ENCODE measurements around the gene TULP4.
"Not testable (repeated sequence)": the region's sequence is repeated elsewhere in the genome, so short reads cannot be mapped to it uniquely, and the experiment has no call there.

TULP4 gene

GRCh38 chr6:158508450-158508849 lies 196.2 kb downstream of the TULP4 start:
- DNase-seq, result no peak

- no peak for DNase-seq
Measured at GRCh38 chr6:158509465-158509864, 197.2 kb downstream of the TULP4 start.

GRCh38 chr6:158512809-158513208 lies 200.5 kb downstream of the TULP4 start:
- no peak for DNase-seq

GRCh38 chr6:158514176-158514575 lies 201.9 kb downstream of the TULP4 start:
- DNase-seq, result no peak

- no peak for DNase-seq
Measured at GRCh38 chr6:158514991-158515390, 202.7 kb downstream of the TULP4 start.

GRCh38 chr6:158516098-158516497 lies 203.8 kb downstream of the TULP4 start:
- DNase-seq, result no peak

GRCh38 chr6:158517038-158517437 lies 204.8 kb downstream of the TULP4 start:
- no peak for DNase-seq

GRCh38 chr6:158517581-158517980 lies 205.3 kb downstream of the TULP4 start:
- DNase-seq, result no peak

- DNase-seq, result peak; percentile 55
Measured at GRCh38 chr6:158518191-158519127, 206.2 kb downstream of the TULP4 start.

- no peak for DNase-seq
Measured at GRCh38 chr6:158519300-158519699, 207.0 kb downstream of the TULP4 start.

- DNase-seq, result no peak
Measured at GRCh38 chr6:158519761-158520160, 207.5 kb downstream of the TULP4 start.

- DNase-seq, result not testable (repeated sequence)
Measured at GRCh38 chr6:158520975-158521374, 208.7 kb downstream of the TULP4 start.

GRCh38 chr6:158521759-158522158 lies 209.5 kb downstream of the TULP4 start:
- no peak for DNase-seq

GRCh38 chr6:158522616-158523015 lies 210.4 kb downstream of the TULP4 start:
- no peak for DNase-seq

- DNase-seq, result no peak
Measured at GRCh38 chr6:158524311-158524710, 212.0 kb downstream of the TULP4 start.

- DNase-seq, result not testable (repeated sequence)
Measured at GRCh38 chr6:158527858-158528257, 215.6 kb downstream of the TULP4 start.

GRCh38 chr6:158528826-158529225 lies 216.6 kb downstream of the TULP4 start:
- DNase-seq, result no peak

GRCh38 chr6:158529629-158530028 lies 217.4 kb downstream of the TULP4 start:
- DNase-seq, result no peak

GRCh38 chr6:158531566-158531965 lies 219.3 kb downstream of the TULP4 start:
- DNase-seq, result no peak

- no peak for DNase-seq
Measured at GRCh38 chr6:158531970-158532369, 219.7 kb downstream of the TULP4 start.

- DNase-seq, result peak; percentile 21
Measured at GRCh38 chr6:158536084-158536890, 224.0 kb downstream of the TULP4 start.

GRCh38 chr6:158536891-158537798 lies 224.9 kb downstream of the TULP4 start:
- DNase-seq, result peak; percentile 45

- no peak for DNase-seq
Measured at GRCh38 chr6:158538741-158539140, 226.5 kb downstream of the TULP4 start.

All from NCI-H2107 (cell line).